Spleen (tissue), 7 donors: ENCODE data around the gene TRIM33.

Experiments used
- CTCF ChIP-seq, 11 experiments: fragments of 200-600 bp in 7 of 11; fragments of 450-650 bp in 4 of 11; sonication (generic) in 4 of 11; IDR thresholded peaks in 8 of 11; conservative IDR thresholded peaks in 3 of 11; 1 replicate in 7 of 11; 2 replicates in 4 of 11; pipeline versions ENCODE4 v1.4.0 to v1.8.0; 2016 to 2021; ENCODE audit warnings: antibody characterized with exemption in 11 of 11, inconsistent platforms in 4 of 11, mild to moderate bottlenecking in 1 of 11
- POLR2AphosphoS5 ChIP-seq, 3 donors: sonication (generic); formaldehyde crosslinking; IDR thresholded peaks; one replicate each; pipeline ENCODE4 v1.5.1; 2017; ENCODE audit warnings: antibody characterized with exemption in 3 of 3
- donor health status: DM: no; HTN: no; CAD: no; lungs with moderate emphysema.
- donor health status: DM: no; HTN: no; CAD: no.
- donor health status: DM: no; HTN: no; CAD: no.

GRCh38 chr1:114437812-114438211 lies 73.2 kb downstream of the TRIM33 start:
- TF ChIP-seq CTCF (IDR thresholded peaks at IDR 0.05 in 8 of 11, conservative IDR thresholded peaks at IDR 0.05 in 3 of 11) (no peak), POLR2AphosphoS5 (IDR thresholded peaks at IDR 0.05) (no peak)
